Kidney capillary endothelial cell (primary cell): ENCODE measurements around the gene CRELD1.
"Not testable (repeated sequence)": the region's sequence is repeated elsewhere in the genome, so short reads cannot be mapped to it uniquely, and the experiment has no call there.

Source experiments
- DNase-seq: peaks from one replicate; pipeline ENCODE4 v3.0.0-alpha.2; 2018; ENCODE audit warnings: low spot score

Gene CRELD1

GRCh38 chr3:9933561-9934234 lies at the start of gene CRELD1:
Gene CRELD1, plus strand, starts transcription at chr3:9933834. Its CDS starts 605 bp downstream, at chr3:9934439.
- peak; percentile 90 for DNase-seq

GRCh38 chr3:9884555-9885165 lies 49.0 kb upstream of the CRELD1 start:
- DNase-seq: no peak

DNA sequence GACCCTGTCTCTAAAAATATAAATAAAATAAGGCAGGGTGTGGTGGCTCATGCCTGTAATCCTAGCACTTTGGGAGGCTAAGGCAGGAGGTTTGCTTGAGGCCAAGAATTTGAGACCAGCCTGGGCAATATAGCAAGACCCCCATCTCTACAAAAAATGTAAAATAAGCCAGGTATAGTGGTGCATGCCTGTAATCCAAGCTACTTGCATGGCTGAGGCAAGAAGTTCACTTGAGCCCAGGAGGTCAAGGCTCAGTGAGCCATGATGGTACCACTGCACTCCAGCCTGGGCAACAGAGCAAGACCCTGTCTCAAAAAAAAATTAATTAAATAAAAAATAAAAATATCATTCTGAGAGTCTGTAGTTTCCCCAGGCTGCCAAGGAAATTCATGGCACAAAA lies 47.3 kb upstream of the CRELD1 start:
- DNase-seq: no peak

DNA sequence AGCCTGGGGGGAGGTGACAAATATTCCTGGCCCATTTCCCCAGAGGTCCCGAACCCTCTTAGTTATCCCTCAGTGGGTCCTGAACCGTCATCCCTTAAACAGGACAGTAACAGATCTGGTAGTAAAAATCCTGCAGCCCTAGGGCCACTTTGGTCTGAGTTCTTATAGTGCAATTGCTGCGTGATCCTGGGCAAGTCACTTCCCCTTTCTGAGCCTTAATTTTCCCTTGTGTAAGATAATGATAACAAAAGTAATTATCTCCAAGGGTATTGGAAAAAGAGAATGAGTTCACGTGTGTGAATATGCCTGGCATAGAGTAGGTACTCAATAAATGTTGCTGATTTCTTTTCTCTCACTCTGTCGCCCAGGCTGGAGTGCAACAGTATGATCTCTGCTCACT lies 46.2 kb upstream of the CRELD1 start:
- no peak for DNase-seq

DNA sequence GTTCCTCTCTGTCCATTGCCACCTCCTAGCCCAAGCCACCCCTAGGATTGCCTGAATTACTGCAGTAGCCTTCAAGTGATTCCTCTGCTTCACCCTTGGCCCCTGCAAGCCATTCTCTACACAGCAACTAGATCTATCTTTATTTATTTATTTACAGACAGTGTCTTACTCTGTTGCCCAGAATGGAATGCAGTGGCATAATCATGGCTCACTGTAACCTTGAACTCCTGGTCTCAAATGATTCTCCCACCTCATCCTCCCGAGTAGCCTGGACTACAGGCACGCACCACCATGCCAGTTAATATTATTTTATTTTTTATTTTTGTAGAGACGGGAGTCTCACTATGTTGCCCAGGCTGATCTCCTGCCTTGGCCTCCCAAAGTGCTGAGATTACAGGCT lies 45.1 kb upstream of the CRELD1 start:
- no peak for DNase-seq

GRCh38 chr3:9889405-9889804 lies 44.2 kb upstream of the CRELD1 start:
- DNase-seq: no peak

- peak; percentile 87 for DNase-seq
Observed at GRCh38 chr3:9890249-9891071, 43.2 kb upstream of the CRELD1 start, which contains the start of gene JAGN1. Gene JAGN1, plus strand, starts transcription at chr3:9890610. Its CDS starts 113 bp downstream, at chr3:9890723.

DNA sequence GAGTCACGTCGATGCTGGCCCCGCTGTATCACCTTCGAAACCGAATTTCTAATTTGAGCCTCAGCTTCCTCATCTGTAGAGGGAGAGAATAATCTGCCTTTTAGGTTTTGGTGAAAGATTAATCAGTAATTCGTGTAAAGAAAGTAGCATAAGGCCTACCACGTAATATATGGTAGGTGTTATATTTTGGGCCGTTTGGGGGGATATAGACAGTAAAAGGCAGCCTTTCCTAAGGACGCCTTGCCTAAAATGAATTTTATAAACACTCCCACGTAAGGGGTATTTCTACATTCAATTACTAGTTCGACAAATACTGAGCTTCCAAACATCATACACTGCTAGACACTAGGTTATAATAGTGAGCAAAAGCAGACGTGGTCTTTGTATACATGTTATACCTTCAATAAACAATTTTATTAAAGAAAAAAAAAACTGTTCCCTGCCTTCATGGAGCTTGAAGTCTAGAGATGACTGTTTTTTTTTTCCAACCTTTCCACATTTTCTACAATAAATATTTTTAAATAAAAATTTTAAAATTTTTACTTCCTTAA lies 42.5 kb upstream of the CRELD1 start:
- DNase-seq: no peak

DNA sequence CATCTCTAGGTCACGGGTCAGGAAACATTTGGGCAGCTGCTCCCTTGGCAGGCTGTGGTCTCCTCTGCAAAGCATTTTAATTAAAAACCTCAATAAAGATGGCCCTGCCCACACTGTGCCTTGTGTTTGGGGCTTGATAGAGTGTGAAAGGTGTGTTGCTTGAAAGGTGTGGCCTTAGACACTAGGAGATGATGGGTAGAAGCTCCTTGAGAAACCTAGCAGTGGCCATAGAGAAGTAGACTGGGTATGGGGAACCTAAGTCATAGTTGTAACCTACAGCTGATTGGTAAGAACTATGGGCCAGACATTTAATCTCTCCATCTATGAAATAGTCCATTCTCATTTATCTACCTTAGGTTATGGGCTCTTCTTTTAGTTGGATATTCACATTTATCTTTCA lies 39.9 kb upstream of the CRELD1 start:
- DNase-seq: no peak

- DNase-seq: not testable (repeated sequence)
Observed at GRCh38 chr3:9895715-9896114, 37.9 kb upstream of the CRELD1 start.

DNA sequence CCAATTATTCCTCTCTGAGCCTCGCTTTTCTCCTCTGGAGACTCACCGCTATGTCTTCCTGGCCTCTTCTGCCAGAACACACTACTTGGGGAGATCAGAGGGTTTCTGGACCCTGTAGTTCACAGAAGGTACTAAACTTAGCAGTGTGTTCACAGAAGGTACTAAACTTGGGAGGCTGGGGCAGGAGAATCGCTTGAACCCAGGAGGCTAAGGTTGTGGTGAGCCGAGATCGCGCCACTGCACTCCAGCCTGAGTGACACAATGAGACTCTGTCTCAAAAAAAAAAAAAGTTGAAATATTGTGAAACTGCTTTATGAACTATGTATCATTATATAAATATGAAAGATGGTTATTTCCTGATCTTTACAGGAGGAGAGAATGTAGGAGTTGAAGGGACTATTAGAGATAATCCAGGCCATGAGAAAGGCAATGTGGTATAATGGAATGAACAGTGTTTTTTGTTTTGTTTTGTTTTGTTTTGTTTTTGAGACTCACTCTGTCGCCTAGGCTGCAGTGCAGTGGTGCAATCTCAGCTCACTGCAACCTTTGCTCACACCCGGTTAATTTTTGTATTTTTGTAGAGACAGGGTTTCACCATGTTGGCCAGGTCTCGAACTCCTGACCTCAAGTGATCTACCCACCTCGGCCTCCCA lies 36.8 kb upstream of the CRELD1 start:
- not testable (repeated sequence) for DNase-seq

DNA sequence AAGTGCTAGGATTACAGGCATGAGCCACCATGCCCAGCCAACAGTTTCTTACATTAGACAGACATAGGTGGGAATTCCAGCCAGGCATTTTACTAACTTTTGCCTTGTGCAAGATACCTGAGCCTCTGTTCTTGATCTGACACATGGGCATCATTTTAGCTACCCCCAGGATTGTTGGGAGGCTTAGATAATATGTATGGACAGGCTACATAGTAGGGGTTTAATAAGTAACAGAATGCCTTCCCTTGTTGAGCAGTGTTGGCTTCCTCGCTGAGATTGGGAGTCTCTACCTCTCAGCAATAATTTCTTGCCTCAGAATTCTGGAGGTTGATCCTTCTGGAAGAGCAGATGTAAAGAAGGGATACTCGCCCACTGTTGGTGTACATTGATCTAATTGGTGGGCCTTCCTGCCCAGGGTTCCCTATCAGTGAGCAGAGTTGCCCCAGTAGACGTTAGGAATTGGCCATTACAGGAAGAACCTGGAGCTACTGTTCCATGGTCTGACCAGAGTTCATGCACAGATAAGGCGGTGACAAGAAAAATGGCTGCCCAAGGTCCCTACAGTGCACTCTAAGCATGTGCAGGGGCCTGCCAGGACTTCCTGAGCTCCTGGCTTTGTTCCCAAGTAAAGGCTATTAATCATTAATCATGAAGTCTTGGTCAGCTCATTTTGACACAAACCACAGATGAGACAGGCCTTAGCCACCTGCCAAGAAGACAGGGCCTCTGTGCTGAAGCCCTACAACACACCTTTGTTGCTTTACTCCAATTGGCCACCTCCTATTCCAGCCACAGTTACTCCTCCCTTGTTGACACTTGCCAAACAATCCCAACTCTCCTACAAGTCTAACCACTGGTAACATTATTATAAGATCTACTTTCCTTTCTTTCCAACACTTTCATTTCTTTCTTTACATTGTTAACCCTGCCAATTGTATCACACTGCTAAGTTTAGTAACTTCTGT lies 35.9 kb upstream of the CRELD1 start:
- DNase-seq: no peak

- DNase-seq: no peak
Observed at GRCh38 chr3:9898467-9899241, 35.0 kb upstream of the CRELD1 start.

- no peak for DNase-seq
Observed at GRCh38 chr3:9899289-9899791, 34.3 kb upstream of the CRELD1 start.

GRCh38 chr3:9900965-9901415 lies 32.6 kb upstream of the CRELD1 start:
- DNase-seq: not testable (repeated sequence)

- DNase-seq: no peak
Observed at GRCh38 chr3:9901967-9902366, 31.7 kb upstream of the CRELD1 start.

- DNase-seq: no peak
Observed at GRCh38 chr3:9902372-9903237, 31.0 kb upstream of the CRELD1 start, which contains the start of gene IL17RE. Gene IL17RE, plus strand, starts transcription at chr3:9902848. Its CDS starts 85 bp downstream, at chr3:9902933.

- DNase-seq: peak; percentile 79
Observed at GRCh38 chr3:9903238-9903624, 30.4 kb upstream of the CRELD1 start.

DNA sequence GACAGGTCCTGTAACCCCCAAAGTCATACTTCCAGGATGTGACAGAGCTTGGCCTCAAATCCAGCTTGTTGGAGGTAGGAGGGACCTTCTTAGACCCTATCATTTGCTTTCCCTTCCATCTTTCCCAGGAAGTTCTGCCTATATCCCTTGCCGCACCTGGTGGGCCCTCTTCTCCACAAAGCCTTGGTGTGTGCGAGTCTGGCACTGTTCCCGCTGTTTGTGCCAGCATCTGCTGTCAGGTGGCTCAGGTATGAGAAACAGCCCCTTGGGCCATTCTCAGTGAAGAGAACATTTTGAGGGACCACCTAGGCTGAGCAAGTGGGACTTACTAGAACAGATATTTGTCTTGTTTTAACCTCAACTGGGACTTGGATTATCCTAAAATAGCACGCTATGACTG lies 29.7 kb upstream of the CRELD1 start:
- no peak for DNase-seq
